Measurements from ENCODE around the gene CALML4. TPM values are rescaled to one million over a fixed set of nuclear protein-coding genes. Genes with fewer than 3 reads are reported as not detected.

Gene CALML4
- total RNA-seq, 4 donors from 2014 or later: 2.4 to 13.6 (median 4.8) TPM

GRCh38 chr15:68197170-68197492 lies 8.0 kb downstream of the CALML4 start:
- H3K27me3 ChIP-seq: no peaks in the 10 kb centered on the region
- no peak overlapping the region for H3K27ac ChIP-seq
- no peaks in the 10 kb centered on the region for H3K9me3 ChIP-seq
- TF ChIP-seq POLR2A (IDR thresholded peaks at IDR 0.05) (no peak), EP300 (IDR thresholded peaks at IDR 0.05) (no peak), POLR2AphosphoS5 (IDR thresholded peaks at IDR 0.05) (no peak), CTCF (IDR thresholded peaks at IDR 0.05) (no peak)
- H3K4me1 ChIP-seq: peaks cover 9% of the 10 kb centered on the region
- no peak overlapping the region for H3K4me3 ChIP-seq
- peaks cover 17% of the 10 kb centered on the region for H3K36me3 ChIP-seq
- WGBS: 97% methylated on average over 6 of the region's 8 CpGs
- DNase-seq (ENCODE audit: low spot score in 2 of 2): no peak

- Histone ChIP-seq H3K9me3 (no peaks in the 10 kb centered on the region), H3K36me3 (peaks cover 20% of the 10 kb centered on the region), H3K4me1 (peaks cover 9% of the 10 kb centered on the region), H3K27me3 (no peaks in the 10 kb centered on the region), H3K4me3 (no peak overlapping the region), H3K27ac (no peak overlapping the region)
- DNase-seq (ENCODE audit: low spot score in 2 of 2): no peak
- 83% methylated on average over 15 of the region's 17 CpGs for WGBS
- no peak for TF ChIP-seq CTCF (IDR thresholded peaks at IDR 0.05)
- TF ChIP-seq POLR2A (IDR thresholded peaks at IDR 0.05): no peak
- no peak for TF ChIP-seq POLR2AphosphoS5 (IDR thresholded peaks at IDR 0.05)
- TF ChIP-seq EP300 (IDR thresholded peaks at IDR 0.05): no peak
Measured at GRCh38 chr15:68196445-68197169, 8.5 kb downstream of the CALML4 start.

- Histone ChIP-seq H3K4me3 (no peak overlapping the region), H3K27ac (no peak overlapping the region), H3K27me3 (no peaks in the 10 kb centered on the region), H3K9me3 (no peaks in the 10 kb centered on the region), H3K36me3 (peaks cover 20% of the 10 kb centered on the region), H3K4me1 (peaks cover 4% of the 10 kb centered on the region)
- TF ChIP-seq POLR2AphosphoS5 (IDR thresholded peaks at IDR 0.05) (no peak), EP300 (IDR thresholded peaks at IDR 0.05) (no peak), POLR2A (IDR thresholded peaks at IDR 0.05) (no peak), CTCF (IDR thresholded peaks at IDR 0.05) (no peak)
- WGBS: 76% methylated on average over 8 of the region's 8 CpGs
- DNase-seq (ENCODE audit: low spot score in 2 of 2): no peak
Measured at GRCh38 chr15:68195336-68196112, 9.6 kb downstream of the CALML4 start.

GRCh38 chr15:68192804-68193486 lies 12.2 kb downstream of the CALML4 start:
- 72% methylated on average over 5 of the region's 5 CpGs for WGBS
- Histone ChIP-seq H3K9me3 (no peaks in the 10 kb centered on the region), H3K4me1 (peaks cover 7% of the 10 kb centered on the region), H3K27ac (no peak overlapping the region), H3K27me3 (no peaks in the 10 kb centered on the region), H3K4me3 (no peak overlapping the region), H3K36me3 (peaks cover 30% of the 10 kb centered on the region)
- no peak for TF ChIP-seq POLR2AphosphoS5 (IDR thresholded peaks at IDR 0.05)
- no peak for TF ChIP-seq POLR2A (IDR thresholded peaks at IDR 0.05)
- TF ChIP-seq CTCF (IDR thresholded peaks at IDR 0.05): no peak
- TF ChIP-seq EP300 (IDR thresholded peaks at IDR 0.05): no peak
- no peak for DNase-seq (ENCODE audit: low spot score in 2 of 2)

GRCh38 chr15:68192117-68192516 lies 13.0 kb downstream of the CALML4 start:
- 95% methylated on average over 4 of the region's 4 CpGs for WGBS
- H3K27ac ChIP-seq: no peak overlapping the region

More at GRCh38 chr15:68192117-68192516, 13.0 kb downstream of the CALML4 start:
- TF ChIP-seq EP300 (IDR thresholded peaks at IDR 0.05): no peak
- TF ChIP-seq POLR2A (IDR thresholded peaks at IDR 0.05): no peak
- no peak for TF ChIP-seq CTCF (IDR thresholded peaks at IDR 0.05)
- TF ChIP-seq POLR2AphosphoS5 (IDR thresholded peaks at IDR 0.05): no peak
- no peaks in the 10 kb centered on the region for H3K9me3 ChIP-seq
- no peaks in the 10 kb centered on the region for H3K27me3 ChIP-seq
- no peak for DNase-seq (ENCODE audit: low spot score in 2 of 2)
- H3K36me3 ChIP-seq: peaks cover 28% of the 10 kb centered on the region
- no peak overlapping the region for H3K4me3 ChIP-seq
- H3K4me1 ChIP-seq: peaks cover 15% of the 10 kb centered on the region
